Epithelial cell of alveolus of lung (primary cell): ENCODE results near the gene ID1. TPM values are rescaled to one million over a fixed set of nuclear protein-coding genes. Genes with fewer than 3 reads are reported as not detected.

Source experiments
- total RNA-seq: library from RNA; depleted of rRNA; stranded (reverse); fragments of >200 nt; gene quantifications from 2 replicates; pipeline ENCODE4 v1.2.1, GENCODE V29; 2015

The ID1 gene
- 238 and 993 TPM in 2 replicates for total RNA-seq

GRCh38 chr20:31605031-31605901 lies at the start of gene ID1:
ID1 (plus strand) TSS chr20:31605289; CDS start chr20:31605388, 99 bp downstream.

GRCh38 chr20:31637660-31638059 lies 32.6 kb downstream of the ID1 start, which contains the start of gene COX4I2:
COX4I2 (plus strand) TSS chr20:31637912; CDS start chr20:31639018, 1,106 bp downstream.

Other genes starting within 250 kb of the ID1 start
- not detected in 2 replicates for gene DEFB118, start 236.7 kb upstream of the ID1 start, total RNA-seq
- not detected in 2 replicates for gene DEFB119, start 214.7 kb upstream of the ID1 start, total RNA-seq
- not detected in 2 replicates for gene DEFB121, start 199.1 kb upstream of the ID1 start, total RNA-seq
- not detected in 2 replicates for gene DEFB123, start 164.7 kb upstream of the ID1 start, total RNA-seq
- not detected in 2 replicates for gene DEFB124, start 130.2 kb upstream of the ID1 start, total RNA-seq
- gene REM1, start 130.0 kb upstream of the ID1 start, total RNA-seq: not detected in 2 replicates
- 105 and 109 TPM in 2 replicates for gene HM13, start 90.8 kb upstream of the ID1 start, total RNA-seq
- gene COX4I2, start 32.6 kb downstream of the ID1 start, total RNA-seq: not detected in 2 replicates
- 47.7 and 89.9 TPM in 2 replicates for gene BCL2L1, start 117.6 kb downstream of the ID1 start, total RNA-seq
- gene TPX2, start 134.0 kb downstream of the ID1 start, total RNA-seq: 35.1 and 61.2 TPM in 2 replicates
- gene MYLK2, start 214.1 kb downstream of the ID1 start, total RNA-seq: 0.26 and 0.72 TPM in 2 replicates
- gene FOXS1, start 240.3 kb downstream of the ID1 start, total RNA-seq: 1.7 TPM in 1 of 2 replicates, not detected in the other